Loucy (cell line): ENCODE data around the gene C22orf42.

ENCODE experiments used
- CTCF ChIP-seq: fragments of 200-600 bp; sonication (generic); conservative IDR thresholded peaks from 2 replicates; pipeline ENCODE4 v1.5.1; 2014; ENCODE audit warnings: mild to moderate bottlenecking, antibody characterized with exemption, low read length
- EZH2phosphoT487 ChIP-seq: fragments of 200-600 bp; IDR thresholded peaks from 2 replicates; pipeline ENCODE4 v1.6.1; 2018; ENCODE audit warnings: antibody characterized with exemption, mild to moderate bottlenecking, moderate library complexity, borderline replicate concordance

- TF ChIP-seq CTCF: no peak
- no peak for TF ChIP-seq EZH2phosphoT487
Observed at GRCh38 chr22:32183625-32184024, 24.5 kb upstream of the C22orf42 start.
